Fibroblast of upper back skin (primary cell): ENCODE measurements around the gene MX2.
A peak's percentile ranks its signal among the peaks of the same experiment; 100 is the strongest.
"Not testable (repeated sequence)": the region's sequence is repeated elsewhere in the genome, so short reads cannot be mapped to it uniquely, and the experiment has no call there.

Experiments used
- DNase-seq: peaks from one replicate; pipeline ENCODE4 v3.0.0-alpha.2; 2013

Gene MX2

DNA sequence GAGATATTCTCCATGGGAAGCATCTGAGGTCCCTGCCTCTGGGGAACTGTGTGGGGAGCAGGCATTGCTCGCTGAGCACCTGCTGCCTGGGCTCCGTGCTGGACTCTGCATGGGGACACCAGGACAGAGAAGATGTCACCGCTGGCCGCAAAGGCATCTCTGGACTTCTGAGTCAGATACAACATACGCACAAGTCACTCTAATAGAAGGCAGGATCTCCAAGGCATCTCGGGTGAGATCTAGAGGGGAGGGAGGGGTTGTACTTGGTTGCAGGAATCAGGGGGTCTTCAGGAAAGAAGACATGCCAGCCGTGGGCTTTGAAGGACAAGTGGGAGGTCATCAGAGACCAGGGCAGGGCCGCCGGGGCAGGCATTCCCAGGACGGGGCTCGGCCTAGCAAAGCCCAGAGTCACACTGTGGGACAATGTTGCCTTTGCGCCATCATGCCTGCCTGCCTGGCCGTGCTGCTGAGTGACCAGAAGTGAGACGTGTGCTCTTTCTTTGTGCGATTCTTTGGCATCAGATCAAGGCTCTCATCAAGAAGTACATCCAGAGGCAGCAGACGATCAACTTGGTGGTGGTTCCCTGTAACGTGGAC lies 28.3 kb downstream of the MX2 start:
- no peak for DNase-seq

DNA sequence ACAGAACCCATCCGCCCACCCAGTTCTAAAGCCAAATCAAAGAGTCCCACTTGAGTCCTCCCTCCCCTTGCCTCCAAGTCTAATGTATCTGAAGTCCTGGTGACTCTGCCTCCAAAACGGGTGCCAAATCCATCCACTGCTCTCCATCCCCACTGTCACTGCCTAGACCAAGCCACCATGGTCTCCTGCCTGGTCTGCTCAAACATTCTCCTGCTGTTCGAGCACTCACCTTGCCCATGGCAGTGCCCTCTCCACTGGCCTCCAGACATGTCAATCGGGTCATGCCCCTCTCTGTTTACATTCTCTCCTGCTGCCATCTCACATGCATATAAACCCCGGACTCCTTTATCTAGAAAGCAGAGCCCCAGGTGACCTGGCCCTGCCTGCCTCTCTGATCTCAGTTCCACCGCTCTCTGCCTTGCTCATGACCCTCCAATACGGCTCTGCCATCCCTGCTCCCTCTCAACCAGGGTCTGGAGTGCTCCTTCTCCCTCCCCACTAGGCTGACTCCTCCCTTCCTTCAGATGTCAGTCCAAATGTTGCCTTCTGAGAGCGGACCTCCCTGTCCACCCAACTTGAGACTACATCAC lies 32.1 kb downstream of the MX2 start:
- no peak for DNase-seq

DNA sequence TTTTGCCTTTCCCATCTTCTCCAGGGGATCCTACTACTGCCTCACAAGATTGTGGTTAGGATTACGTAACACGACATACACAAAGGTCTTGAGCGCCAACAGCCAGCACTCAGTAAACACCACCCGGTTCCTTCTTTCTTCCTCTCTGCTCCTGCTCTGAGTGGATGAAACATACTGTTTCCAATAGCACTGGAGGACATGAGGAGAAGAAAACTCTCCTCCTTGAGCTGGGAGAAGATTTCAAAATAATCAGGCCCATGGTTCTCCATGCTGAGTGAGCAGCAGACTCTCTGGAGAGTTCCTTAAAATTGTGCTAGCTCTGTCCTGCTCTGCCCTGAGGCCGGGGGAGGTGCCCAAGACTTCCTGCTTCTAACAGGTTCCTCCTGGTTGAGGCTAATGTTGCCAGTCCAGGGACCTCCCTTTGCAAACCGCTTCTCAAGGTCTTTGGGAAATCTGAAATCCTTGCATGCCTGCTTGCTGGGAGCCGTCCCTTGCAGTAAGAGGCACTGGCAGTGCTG lies 34.8 kb downstream of the MX2 start:
- DNase-seq, result no peak

DNA sequence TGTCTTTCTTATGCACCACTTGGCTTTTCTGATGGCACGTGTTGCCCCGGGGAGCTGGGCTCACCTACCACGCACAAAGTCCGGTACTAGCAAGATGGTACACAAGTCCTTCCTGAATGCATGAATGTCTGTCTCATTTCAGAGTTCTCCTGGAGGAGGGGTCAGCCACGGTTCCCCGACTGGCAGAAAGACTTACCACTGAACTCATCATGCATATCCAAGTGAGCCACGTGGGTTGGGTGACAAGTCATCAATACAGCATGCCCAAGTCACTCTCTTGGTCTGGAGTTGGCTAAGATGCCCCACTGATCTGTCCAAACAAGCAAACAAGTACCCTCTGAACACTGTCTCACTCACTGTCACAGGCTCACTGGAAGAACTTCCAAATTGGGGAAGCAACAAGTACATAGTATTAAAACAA lies 35.7 kb downstream of the MX2 start:
- DNase-seq, result no peak

DNA sequence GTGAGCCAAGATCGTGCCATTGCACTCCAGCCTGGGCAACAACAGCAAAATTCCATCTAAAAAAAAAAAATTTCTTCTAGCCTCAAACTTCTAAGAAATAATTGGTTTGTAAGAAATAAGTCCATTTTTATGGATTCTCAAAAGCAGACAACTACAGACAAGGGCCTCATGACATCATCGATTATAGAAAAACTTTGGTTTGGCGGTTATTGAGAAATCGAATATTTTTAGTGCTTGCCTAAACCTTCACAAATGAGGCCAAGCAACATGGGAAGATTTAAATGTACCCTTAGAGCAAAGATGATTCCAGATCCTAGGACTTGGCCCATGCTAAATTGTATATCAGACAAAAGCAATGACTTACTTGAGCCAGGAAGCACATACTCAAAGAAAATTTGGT lies 36.4 kb downstream of the MX2 start:
- DNase-seq, result no peak

DNA sequence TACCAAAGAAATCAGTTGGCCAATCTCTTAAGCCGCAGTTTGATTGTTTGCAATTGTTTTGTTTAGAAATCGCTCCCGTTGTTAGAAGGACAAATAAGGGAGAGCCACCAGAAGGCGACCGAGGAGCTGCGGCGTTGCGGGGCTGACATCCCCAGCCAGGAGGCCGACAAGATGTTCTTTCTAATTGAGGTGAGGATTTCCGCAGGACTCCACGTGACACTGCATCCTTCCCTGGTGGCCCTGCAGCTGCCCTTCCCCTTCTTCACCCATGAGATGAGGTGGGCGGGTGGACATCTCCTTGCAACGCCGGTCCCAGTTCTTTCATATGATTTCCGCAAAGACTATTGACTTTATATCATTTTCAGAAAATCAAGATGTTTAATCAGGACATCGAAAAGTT lies 37.0 kb downstream of the MX2 start:
- no peak for DNase-seq

DNA sequence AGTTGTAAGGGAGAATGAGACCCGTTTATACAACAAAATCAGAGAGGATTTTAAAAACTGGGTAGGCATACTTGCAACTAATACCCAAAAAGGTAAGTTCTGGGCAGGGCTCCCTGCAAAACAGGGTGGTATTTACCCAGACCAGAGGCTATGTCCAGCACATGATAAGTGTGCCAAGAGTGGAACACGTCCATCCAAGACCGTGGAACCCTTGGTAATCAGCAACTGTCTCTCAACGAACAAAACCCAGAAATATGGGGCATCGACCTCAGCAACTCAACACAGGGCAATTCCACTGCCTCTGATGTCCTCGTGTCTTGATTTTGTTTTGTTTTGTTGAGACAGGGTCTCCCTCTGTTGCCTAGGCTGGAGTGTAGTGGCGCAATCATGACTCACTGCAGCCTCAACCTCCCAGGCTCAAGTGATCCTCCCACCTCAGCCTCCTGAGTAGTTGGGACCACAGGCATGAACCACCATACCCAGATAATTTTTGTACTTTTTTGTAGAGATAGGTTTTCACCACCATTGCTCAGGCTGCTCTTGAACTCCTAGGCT lies 37.5 kb downstream of the MX2 start:
- no peak for DNase-seq

DNA sequence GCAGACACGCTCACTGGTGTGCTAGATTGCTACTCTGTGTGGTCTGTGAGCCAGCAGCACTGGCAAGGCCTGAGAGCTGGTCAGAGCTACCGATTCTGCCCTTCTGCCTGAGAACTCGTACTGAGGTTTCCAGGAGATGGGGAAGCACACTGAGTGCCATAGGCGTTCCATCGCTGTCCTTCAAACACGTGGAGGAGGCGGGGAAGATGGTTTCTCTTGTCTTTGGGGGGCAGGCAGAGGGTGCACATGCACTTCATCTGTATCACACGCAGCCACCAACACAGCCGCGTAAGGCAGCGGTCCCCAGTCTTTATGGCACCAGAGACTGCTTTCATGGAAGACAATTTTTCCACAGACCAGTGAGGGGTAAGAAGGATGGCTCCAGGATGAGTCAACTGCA lies 40.4 kb downstream of the MX2 start:
- DNase-seq, result no peak

DNA sequence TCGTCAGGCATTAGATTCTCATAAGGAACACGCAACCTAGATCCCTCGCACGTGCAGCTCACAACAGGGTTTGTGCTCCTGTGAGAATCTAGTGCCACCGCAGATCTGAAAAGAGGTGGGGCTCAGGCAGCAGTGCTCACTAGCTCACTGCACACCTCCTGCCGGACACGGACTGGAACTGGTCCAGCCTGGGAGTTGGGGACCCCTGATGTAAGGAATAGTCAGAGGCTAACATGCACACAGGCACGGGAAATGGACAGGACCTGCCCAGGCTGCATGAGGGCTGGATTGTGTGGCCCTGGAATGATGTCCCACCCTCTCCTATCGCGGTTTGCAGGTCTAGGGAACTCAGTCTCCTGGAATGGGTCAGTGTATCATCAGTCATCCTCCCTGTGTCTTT lies 41.0 kb downstream of the MX2 start:
- no peak for DNase-seq

DNA sequence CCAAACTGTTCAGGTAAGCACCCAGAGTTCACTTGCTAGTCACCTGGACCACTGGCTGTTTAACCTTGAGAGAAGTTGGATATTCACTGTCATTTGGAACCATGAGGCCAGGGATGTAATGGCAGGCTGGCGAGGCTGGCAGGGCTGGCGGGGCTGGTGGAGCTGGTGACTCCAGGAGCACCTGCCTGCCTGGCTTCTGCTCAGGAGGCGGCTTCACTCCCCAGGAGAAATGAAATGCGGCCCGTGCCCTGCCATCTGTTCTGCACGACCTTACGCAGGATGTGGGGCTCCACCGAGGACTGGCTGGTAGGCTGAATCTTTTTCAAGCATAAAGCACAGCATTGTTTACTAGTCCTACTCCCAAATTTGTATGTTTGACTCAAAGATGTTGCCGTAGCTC lies 41.5 kb downstream of the MX2 start:
- no peak for DNase-seq

DNA sequence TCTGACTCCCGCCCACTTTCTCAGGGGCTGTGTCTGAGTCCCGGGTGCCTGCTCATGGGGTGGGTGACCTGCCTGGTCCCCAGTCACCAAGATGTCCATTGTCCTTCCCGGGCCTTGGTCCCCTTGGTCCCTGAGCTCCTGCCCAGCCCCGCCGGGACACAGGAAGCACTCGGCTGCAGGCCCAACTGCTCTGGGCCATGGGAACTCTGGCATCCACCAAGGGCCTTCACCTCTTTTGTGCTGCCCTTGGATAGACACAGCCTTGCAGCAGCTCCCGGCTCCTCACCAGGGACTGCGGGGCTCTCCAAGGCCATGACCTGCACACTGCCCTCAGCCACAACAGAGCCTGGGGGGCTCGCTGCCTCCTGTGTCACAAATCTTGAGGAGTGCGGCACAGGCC lies 42.1 kb downstream of the MX2 start:
- no peak for DNase-seq

DNA sequence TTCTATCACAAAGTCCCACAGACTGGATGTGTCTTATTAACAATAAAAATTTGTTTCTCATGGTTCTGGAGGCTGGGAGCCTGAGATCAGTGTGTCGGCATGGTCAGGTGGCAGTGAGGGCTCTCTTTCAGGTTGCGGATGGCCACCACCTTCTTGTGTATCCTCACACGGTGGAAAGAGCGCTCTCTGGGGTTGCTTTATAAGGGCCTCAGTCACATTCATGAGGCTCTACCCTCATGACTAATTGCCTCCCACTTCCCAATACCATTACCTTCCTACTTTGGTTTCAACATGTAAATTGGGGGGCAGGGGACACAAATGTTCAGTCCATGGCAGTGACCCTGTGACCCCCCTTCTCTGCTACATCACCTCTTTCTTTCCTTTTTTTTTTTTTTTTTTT lies 43.5 kb downstream of the MX2 start:
- no peak for DNase-seq

DNA sequence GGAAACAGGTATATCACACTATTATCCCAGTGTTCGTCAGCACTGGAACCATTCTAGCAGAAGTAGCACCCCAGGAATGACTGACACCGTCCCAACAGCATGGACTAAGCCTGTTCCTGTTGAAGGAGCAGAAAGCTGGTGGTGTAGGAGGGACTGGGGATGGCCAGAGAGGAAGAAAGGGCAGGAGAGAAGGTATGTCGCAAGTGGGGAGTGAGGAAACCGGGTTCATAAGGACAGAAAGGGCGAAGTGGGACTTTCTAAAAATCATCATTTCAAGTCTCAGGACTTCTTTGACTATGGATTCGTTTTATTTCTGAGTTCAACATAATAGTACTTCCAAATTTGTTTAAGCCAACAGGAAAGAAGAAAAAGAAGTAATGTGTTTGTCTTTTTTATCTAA lies 44.5 kb downstream of the MX2 start:
- DNase-seq, result no peak

DNA sequence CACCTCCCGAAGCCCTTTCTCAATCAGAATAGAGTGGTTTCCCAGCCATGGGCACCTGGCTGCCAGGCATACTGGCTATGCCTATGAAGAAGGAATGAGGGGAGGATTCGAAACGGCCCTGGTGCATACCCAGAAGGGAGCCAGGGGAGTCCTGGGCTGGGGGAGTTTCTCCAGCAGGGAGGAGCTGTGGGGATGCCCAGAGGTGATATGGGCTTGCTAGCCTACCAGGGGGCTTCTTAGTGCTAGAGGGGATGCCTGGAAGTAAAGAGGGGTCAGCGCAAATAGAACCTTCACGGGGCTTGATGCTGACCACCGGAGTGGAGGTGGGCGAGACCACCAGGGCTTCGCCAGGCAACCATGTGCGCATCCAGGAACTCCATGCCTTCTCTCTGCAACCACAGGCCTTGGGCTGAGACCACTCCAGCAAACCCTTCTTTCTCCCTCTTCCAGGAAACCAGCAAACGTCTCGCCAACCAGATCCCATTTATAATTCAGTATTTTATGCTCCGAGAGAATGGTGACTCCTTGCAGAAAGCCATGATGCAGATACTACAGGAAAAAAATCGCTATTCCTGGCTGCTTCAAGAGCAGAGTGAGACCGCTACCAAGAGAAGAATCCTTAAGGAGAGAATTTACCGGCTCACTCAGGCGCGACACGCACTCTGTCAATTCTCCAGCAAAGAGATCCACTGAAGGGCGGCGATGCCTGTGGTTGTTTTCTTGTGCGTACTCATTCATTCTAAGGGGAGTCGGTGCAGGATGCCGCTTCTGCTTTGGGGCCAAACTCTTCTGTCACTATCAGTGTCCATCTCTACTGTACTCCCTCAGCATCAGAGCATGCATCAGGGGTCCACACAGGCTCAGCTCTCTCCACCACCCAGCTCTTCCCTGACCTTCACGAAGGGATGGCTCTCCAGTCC lies 46.0 kb downstream of the MX2 start:
- DNase-seq, result no peak

DNA sequence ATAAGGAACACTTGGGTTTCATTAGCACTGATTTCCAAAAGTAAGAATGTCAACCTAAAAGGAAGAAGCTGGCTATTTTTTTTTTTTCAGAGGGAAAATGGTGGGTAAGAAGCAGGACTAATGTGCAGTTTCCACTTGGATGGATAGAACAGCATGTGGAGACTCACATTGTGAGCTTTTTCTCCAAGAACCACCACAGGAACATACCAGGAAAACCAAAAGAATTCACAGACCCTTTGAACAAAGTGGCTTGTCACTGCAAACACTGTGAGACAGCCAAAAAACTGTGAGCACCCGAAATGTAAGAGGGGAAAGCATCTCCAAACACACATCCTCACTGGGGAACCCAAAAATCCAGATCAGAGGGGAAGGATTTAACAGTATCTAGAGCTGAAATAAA lies 48.5 kb downstream of the MX2 start:
- DNase-seq, result no peak

DNA sequence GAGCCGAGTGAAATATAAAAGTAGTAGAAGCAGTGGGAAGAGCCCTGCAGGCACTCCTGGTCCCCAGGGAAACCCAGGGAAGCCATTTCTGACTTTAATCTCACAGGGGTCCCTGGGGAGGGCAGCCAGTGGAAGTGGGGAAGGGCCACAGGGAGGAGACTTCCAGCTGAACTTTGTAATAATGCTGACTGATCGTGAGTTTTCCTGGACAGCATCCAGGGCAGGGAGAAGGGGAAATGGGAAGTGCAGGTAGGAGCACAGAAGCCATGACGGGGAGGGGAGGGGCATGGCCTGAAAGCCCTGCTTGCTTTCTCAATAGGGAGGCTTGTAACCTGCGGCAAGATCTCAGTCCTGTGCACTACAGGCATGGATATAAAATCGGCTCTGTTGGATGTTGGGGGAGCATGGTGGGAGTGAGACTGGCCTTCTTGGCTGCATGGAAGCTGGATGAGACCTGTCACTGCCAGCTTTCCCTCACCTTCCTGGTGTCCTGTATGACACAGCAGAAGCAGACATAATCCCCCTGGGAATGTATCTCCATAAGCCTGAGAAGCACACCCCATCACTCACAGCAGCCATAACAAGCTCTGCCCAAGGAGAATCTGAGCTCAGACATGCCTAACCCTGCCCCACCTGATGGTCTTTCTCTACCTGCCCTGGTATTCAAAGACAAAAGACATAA lies 49.1 kb downstream of the MX2 start:
- DNase-seq, result no peak

DNA sequence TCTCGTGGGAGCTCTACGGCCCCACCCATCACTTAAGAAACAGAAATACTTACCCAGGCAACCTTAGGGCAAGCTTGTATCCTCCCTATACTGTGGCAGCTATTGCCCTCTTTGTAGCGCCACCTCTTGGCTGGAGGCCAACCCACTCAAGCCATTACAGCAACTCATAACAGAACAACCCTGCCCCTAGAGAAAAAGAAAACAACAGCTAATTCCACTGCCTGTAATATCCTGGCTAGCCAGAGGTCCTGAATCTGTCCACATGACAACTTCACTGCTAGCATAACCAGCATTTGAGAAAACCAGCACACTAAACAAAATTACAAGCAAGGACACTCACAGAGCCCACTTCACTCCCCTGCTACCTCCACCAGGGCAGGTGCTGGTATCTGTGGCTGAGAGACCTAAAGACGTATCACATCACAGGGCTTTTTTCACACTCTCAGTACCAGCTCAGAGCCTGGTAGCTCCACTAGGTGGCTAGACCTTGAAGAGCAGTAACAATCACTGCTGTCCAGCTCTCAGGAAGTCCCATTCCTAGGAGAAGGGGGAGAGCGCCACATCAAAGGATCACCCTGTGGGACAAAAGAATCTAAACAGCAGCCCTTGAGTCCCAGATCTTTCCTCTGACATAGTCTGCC lies 49.7 kb downstream of the MX2 start:
- no peak for DNase-seq

DNA sequence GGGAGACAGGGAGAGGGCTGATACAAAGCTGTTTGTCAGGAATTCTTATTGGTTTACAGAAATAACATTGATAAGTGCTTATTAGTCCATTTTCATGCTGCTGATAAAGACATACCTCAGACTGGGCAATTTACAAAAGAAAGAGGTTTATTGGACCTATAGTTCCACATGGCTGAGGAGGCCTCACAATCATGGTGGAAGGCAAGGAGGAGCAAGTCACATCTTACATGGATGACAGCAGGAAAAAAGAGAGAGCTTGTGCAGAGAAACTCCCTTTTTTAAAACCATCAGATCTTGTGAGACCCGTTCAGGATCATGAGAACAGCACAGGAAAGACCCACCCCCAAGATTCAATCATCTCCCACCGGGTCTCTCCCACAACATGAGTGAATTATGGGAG lies 55.7 kb downstream of the MX2 start:
- not testable (repeated sequence) for DNase-seq

DNA sequence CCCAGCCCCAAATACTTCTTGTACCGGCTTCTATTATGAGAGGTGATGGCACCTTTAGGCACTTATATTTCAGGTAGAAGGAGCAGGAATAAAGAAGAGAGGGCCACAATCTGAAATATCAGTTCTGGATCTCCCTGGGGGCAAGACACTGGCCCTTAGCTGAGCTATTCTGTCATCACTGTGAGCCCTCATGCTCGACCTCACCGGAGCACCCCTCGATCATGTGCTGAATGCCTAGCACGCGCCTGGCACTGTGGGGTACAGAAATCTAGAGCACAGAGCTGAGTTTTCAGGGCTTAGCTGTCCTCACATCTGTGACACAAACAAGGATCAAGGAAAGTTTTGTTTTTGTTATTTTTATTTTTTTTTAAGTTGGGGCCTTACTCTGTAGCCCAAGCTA lies 56.6 kb downstream of the MX2 start:
- DNase-seq, result no peak

DNA sequence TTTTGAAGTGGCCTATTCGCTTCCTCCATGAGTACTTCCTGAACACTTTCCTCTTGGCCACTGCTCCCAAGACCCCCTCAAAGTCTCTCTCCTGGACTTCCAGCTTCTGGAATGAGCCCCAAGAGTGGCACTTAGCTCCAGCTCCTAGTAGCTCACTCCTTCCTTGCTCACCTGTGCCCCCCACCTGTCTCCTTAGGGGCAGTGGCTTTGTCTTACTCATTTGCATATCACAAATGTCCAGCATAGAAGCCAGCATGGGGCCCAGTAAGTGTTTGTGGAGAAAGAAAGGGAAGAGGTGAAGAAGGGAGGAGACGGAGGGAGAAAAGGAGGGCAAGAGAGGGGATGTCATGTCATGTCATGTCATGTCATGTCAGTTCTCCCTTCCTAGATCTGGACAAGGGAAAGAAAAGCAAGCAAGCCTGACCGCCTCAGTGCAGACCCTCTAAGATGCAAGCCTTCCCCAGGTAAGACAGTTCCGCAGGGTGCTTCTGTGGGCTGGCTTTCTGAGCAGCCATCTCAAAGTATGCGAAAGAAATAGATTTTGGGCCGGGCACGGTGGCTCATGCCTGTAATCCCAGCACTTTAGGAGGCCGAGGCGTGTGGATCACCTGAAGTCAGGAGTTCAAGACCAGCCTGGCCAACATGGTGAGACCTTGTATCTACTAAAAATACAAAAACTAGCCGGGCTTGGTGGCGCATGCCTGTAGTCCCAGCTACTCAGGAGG lies 57.3 kb downstream of the MX2 start:
- DNase-seq, result no peak

DNA sequence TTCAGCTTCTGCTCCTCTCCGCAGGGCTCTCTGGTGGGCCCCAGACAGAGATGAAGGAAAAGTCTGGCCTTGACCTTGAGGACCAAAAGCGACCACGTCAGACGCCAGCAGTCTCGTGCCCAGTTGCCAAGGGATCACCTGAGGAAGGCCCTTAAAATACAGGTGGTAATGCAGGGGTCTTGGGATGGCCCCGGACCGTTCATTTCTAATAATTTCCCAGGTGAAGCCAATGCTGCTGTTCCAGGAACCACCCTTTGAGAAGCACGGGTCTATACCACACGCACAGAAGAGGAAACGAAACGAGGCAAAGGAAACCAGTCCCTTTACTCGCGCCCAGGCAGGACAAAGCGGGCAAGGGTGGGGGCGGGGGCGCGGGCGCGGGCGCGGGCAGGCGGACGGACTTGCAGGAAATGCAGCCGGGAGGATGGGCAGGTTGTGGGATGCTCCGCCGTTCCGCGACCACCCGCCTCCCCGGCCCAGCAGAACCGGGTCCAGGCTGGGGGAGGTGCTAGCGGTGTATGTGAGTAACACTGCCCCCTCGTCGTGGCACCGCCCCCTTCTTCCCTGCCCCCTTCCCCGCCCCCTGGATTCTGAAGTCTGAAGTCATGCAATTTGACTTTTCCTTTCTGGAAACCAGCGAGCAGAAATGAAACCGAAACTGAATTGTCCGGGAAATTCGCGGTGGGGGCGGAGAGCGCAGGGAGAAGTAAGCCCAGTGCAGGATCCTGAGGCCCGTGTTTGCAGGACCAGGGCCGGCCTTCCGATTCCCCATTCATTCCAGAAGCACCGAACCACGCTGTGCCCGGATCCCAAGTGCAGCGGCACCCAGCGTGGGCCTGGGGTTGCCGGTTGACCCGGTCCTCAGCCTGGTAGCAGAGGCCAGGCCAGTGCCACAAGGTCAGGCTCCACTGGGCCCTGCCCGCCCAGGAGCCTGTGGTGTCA lies 58.4 kb downstream of the MX2 start:
- DNase-seq, result peak; percentile 92
